Measurements from ENCODE around the gene ETHE1. TPM values are rescaled to one million over a fixed set of nuclear protein-coding genes. Genes with fewer than 3 reads are reported as not detected.

The ETHE1 gene
- total and polyA plus RNA-seq, 4 donors = 30.4 to 45.1 (median 34.5) TPM

- Histone ChIP-seq H3K9ac (ENCODE audit: low read depth in 1 of 2, low read length in 2 of 2) (no peak overlapping the region), H3K9me3 (ENCODE audit: control insufficient read depth in 4 of 4, low read length in 3 of 4) (no peaks in the 10 kb centered on the region), H3K4me3 (ENCODE audit: low read depth in 1 of 3, low read length in 3 of 3) (no peak overlapping the region), H3K36me3 (ENCODE audit: control insufficient read depth in 4 of 4, insufficient read depth in 3 of 4, low read depth in 1 of 4, low read length in 3 of 4) (peaks cover 0 to 7% (median 2%) of the 10 kb centered on the region in 4 donors), H3K27ac (ENCODE audit: low read depth in 1 of 2, low read length in 2 of 2) (no peak overlapping the region), H3K27me3 (ENCODE audit: control insufficient read depth in 4 of 4, insufficient read depth in 4 of 4, low read length in 3 of 4) (no peaks in the 10 kb centered on the region), H3K4me1 (ENCODE audit: control insufficient read depth in 4 of 4, insufficient read depth in 4 of 4, low read length in 3 of 4) (no peaks in the 10 kb centered on the region)
- TF ChIP-seq ATF3 (IDR thresholded peaks at IDR 0.05) (no peak), YY1 (IDR thresholded peaks at IDR 0.05) (no peak)
- no peak for DNase-seq (ENCODE audit: low spot score)
- 88% methylated on average over 6 of the region's 6 CpGs for WGBS
Measured at GRCh38 chr19:43560687-43561086, 33.7 kb upstream of the ETHE1 start.

GRCh38 chr19:43555185-43555770, 28.3 kb upstream of the ETHE1 start:
- Histone ChIP-seq H3K9me3 (ENCODE audit: control insufficient read depth in 4 of 4, low read length in 3 of 4) (no peaks in the 10 kb centered on the region), H3K27ac (ENCODE audit: low read depth in 1 of 2, low read length in 2 of 2) (no peak overlapping the region), H3K27me3 (ENCODE audit: control insufficient read depth in 4 of 4, insufficient read depth in 4 of 4, low read length in 3 of 4) (no peaks in the 10 kb centered on the region), H3K36me3 (ENCODE audit: control insufficient read depth in 4 of 4, insufficient read depth in 3 of 4, low read depth in 1 of 4, low read length in 3 of 4) (peaks cover 8 to 29% (median 13%) of the 10 kb centered on the region in 4 donors), H3K9ac (ENCODE audit: low read depth in 1 of 2, low read length in 2 of 2) (no peak overlapping the region), H3K4me1 (ENCODE audit: control insufficient read depth in 4 of 4, insufficient read depth in 4 of 4, low read length in 3 of 4) (no peaks in the 10 kb centered on the region), H3K4me3 (ENCODE audit: low read depth in 1 of 3, low read length in 3 of 3) (no peak overlapping the region)
- DNase-seq (ENCODE audit: low spot score) = peak; percentile 83
- TF ChIP-seq ATF3 (IDR thresholded peaks at IDR 0.05) (no peak), RAD21 (IDR thresholded peaks at IDR 0.05) (peak; percentile 78 to 85), CTCF (IDR thresholded peaks at IDR 0.05; ENCODE audit: low read depth, low read length, missing input control) (peak; percentile 68)
- WGBS = 47% methylated on average over 8 of the region's 8 CpGs

GRCh38 chr19:43554317-43554895, 27.4 kb upstream of the ETHE1 start:
- H3K27me3 ChIP-seq (ENCODE audit: control insufficient read depth in 4 of 4, insufficient read depth in 4 of 4, low read length in 3 of 4) = no peaks in the 10 kb centered on the region
- H3K9me3 ChIP-seq (ENCODE audit: control insufficient read depth in 4 of 4, low read length in 3 of 4) = no peaks in the 10 kb centered on the region
- no peaks in the 10 kb centered on the region for H3K4me1 ChIP-seq (ENCODE audit: control insufficient read depth in 4 of 4, insufficient read depth in 4 of 4, low read length in 3 of 4)
- H3K9ac ChIP-seq (ENCODE audit: low read depth in 1 of 2, low read length in 2 of 2) = no peak overlapping the region
- H3K4me3 ChIP-seq (ENCODE audit: low read depth in 1 of 3, low read length in 3 of 3) = no peak overlapping the region
- H3K36me3 ChIP-seq (ENCODE audit: control insufficient read depth in 4 of 4, insufficient read depth in 3 of 4, low read depth in 1 of 4, low read length in 3 of 4) = peaks cover 8 to 30% (median 13%) of the 10 kb centered on the region in 4 donors
- no peak for TF ChIP-seq TAF1 (conservative IDR thresholded peaks at IDR 0.05)
- no peak for TF ChIP-seq SP1 (IDR thresholded peaks at IDR 0.05)
- no peak for TF ChIP-seq FOXA2 (IDR thresholded peaks at IDR 0.05)
- no peak for TF ChIP-seq REST (IDR thresholded peaks at IDR 0.05)
- TF ChIP-seq ATF3 (IDR thresholded peaks at IDR 0.05) = no peak
- TF ChIP-seq NR2F2 (IDR thresholded peaks at IDR 0.05) = no peak
- TF ChIP-seq MAX (IDR thresholded peaks at IDR 0.05) = no peak
- no peak for TF ChIP-seq ZBTB33 (IDR thresholded peaks at IDR 0.05)
- no peak for TF ChIP-seq YY1 (IDR thresholded peaks at IDR 0.05)
- no peak for TF ChIP-seq HNF4G (IDR thresholded peaks at IDR 0.05)
- TF ChIP-seq RXRA (IDR thresholded peaks at IDR 0.05) = no peak
- no peak for TF ChIP-seq FOXA1 (IDR thresholded peaks at IDR 0.05)
- no peak for TF ChIP-seq EGR1 (IDR thresholded peaks at IDR 0.05; ENCODE audit: low read depth in 2 of 2)
- WGBS = 95% methylated on average over 15 of the region's 15 CpGs
- no peak overlapping the region for H3K27ac ChIP-seq (ENCODE audit: low read depth in 1 of 2, low read length in 2 of 2)
- no peak for DNase-seq (ENCODE audit: low spot score)

Measured in liver (tissue), 9 donors.